ENCODE measurements around the gene ETS2. TPM values are rescaled to one million over a fixed set of nuclear protein-coding genes. Genes with fewer than 3 reads are reported as not detected.

ETS2 gene
- total RNA-seq, 1 experiment from 2014 or later, result 20.4 TPM

GRCh38 chr21:38817371-38818324 is 11.9 kb downstream of the ETS2 start:
- CTCF ChIA-PET, result no interaction called here
- POLR2A ChIA-PET, result no interaction called here

GRCh38 chr21:38818325-38818723 is 12.6 kb downstream of the ETS2 start:
- Histone ChIP-seq H3K36me3 (ENCODE audit: control insufficient read depth, insufficient read depth, low read length) (peaks cover 18% of the 10 kb centered on the region), H3K4me3 (ENCODE audit: low read depth, low read length) (no peak overlapping the region), H3K4me1 (peaks cover 15% of the 10 kb centered on the region), H3K9me3 (no peaks in the 10 kb centered on the region), H3K27me3 (replicated peaks; ENCODE audit: control insufficient read depth, insufficient read depth, low read length) (no peaks in the 10 kb centered on the region)
- H3K4me3 Mint-ChIP-seq (ENCODE audit: unreplicated experiment), result no peak overlapping the region
- DNase-seq, result no peak
- CTCF ChIA-PET, result no interaction called here
- no peaks in the 10 kb centered on the region for H3K27me3 Mint-ChIP-seq (ENCODE audit: insufficient read depth, unreplicated experiment)
- H3K36me3 Mint-ChIP-seq (ENCODE audit: insufficient read depth, unreplicated experiment), result peaks cover 95% of the 10 kb centered on the region
- H3K4me1 Mint-ChIP-seq (ENCODE audit: low read depth, unreplicated experiment), result no peaks in the 10 kb centered on the region
- POLR2A ChIA-PET, result no interaction called here
- intact Hi-C loops (cut with micrococcal nuclease; ENCODE audit: unreplicated experiment), result no loop called here
- no TSS peak for BruUV-seq (replicated peaks)
- H3K27ac Mint-ChIP-seq (ENCODE audit: unreplicated experiment), result peak overlapping the region; percentile 22
- no peaks in the 10 kb centered on the region for H3K9me3 Mint-ChIP-seq (ENCODE audit: unreplicated experiment)
- no peak for TF ChIP-seq CTCF (IDR thresholded peaks at IDR 0.05; ENCODE audit: insufficient read depth in 1 of 2, low read depth in 1 of 2, low read length in 1 of 2, severe bottlenecking in 1 of 2, unreplicated experiment in 1 of 2)

More at GRCh38 chr21:38817371-38818324, 11.9 kb downstream of the ETS2 start:
- intact Hi-C loops (cut with micrococcal nuclease; ENCODE audit: unreplicated experiment), result no loop called here
- TF ChIP-seq CTCF (IDR thresholded peaks at IDR 0.05; ENCODE audit: insufficient read depth in 1 of 2, low read depth in 1 of 2, low read length in 1 of 2, severe bottlenecking in 1 of 2, unreplicated experiment in 1 of 2), result no peak
- H3K4me3 ChIP-seq (ENCODE audit: low read depth, low read length), result no peak overlapping the region
- no TSS peak for BruUV-seq (replicated peaks)
- H3K36me3 ChIP-seq (ENCODE audit: control insufficient read depth, insufficient read depth, low read length), result peaks cover 18% of the 10 kb centered on the region
- DNase-seq, result no peak
- Mint-ChIP-seq H3K4me3 (ENCODE audit: unreplicated experiment) (no peak overlapping the region), H3K36me3 (ENCODE audit: insufficient read depth, unreplicated experiment) (peaks cover 98% of the 10 kb centered on the region), H3K9me3 (ENCODE audit: unreplicated experiment) (no peaks in the 10 kb centered on the region), H3K27me3 (ENCODE audit: insufficient read depth, unreplicated experiment) (no peaks in the 10 kb centered on the region), H3K4me1 (ENCODE audit: low read depth, unreplicated experiment) (no peaks in the 10 kb centered on the region), H3K27ac (ENCODE audit: unreplicated experiment) (peak overlapping the region; percentile 22)
- no peaks in the 10 kb centered on the region for H3K27me3 ChIP-seq (replicated peaks; ENCODE audit: control insufficient read depth, insufficient read depth, low read length)
- H3K9me3 ChIP-seq, result no peaks in the 10 kb centered on the region
- H3K4me1 ChIP-seq, result peaks cover 15% of the 10 kb centered on the region

GRCh38 chr21:38819051-38819718 is 13.5 kb downstream of the ETS2 start:
- Mint-ChIP-seq H3K4me1 (ENCODE audit: low read depth, unreplicated experiment) (no peaks in the 10 kb centered on the region), H3K27me3 (ENCODE audit: insufficient read depth, unreplicated experiment) (no peaks in the 10 kb centered on the region), H3K27ac (ENCODE audit: unreplicated experiment) (peak overlapping the region; percentile 85), H3K36me3 (ENCODE audit: insufficient read depth, unreplicated experiment) (peaks cover 95% of the 10 kb centered on the region), H3K4me3 (ENCODE audit: unreplicated experiment) (peak overlapping the region; percentile 38), H3K9me3 (ENCODE audit: unreplicated experiment) (no peaks in the 10 kb centered on the region)
- ChIA-PET POLR2A (interaction anchor here (0.6 to 1.0 kb wide), 2 partner anchors 12 to 31 kb away, joined by 3 read pairs; no protein-coding TSS in a partner anchor), CTCF (no interaction called here)
- DNase-seq, result no peak
- peaks cover 15% of the 10 kb centered on the region for H3K4me1 ChIP-seq
- no peak for TF ChIP-seq CTCF (IDR thresholded peaks at IDR 0.05; ENCODE audit: insufficient read depth in 1 of 2, low read depth in 1 of 2, low read length in 1 of 2, severe bottlenecking in 1 of 2, unreplicated experiment in 1 of 2)
- intact Hi-C loops (cut with micrococcal nuclease; ENCODE audit: unreplicated experiment), result no loop called here
- no peaks in the 10 kb centered on the region for H3K27me3 ChIP-seq (replicated peaks; ENCODE audit: control insufficient read depth, insufficient read depth, low read length)
- BruUV-seq (replicated peaks), result no TSS peak
- peaks cover 18% of the 10 kb centered on the region for H3K36me3 ChIP-seq (ENCODE audit: control insufficient read depth, insufficient read depth, low read length)
- H3K9me3 ChIP-seq, result no peaks in the 10 kb centered on the region
- no peak overlapping the region for H3K4me3 ChIP-seq (ENCODE audit: low read depth, low read length)

All from Caco-2 (cell line).